GM12872 (cell line): Measurements from ENCODE around the gene LRP1B.

Source experiments
- TF ChIP-seq, protein P1 (sequence below): IDR thresholded peaks from 3 replicates; pipeline ENCODE4 v1.5.1; 2011; ENCODE audit warnings: low read depth, mild to moderate bottlenecking, low read length, moderate library complexity; ENCODE audit not compliant: insufficient read depth

LRP1B gene

DNA sequence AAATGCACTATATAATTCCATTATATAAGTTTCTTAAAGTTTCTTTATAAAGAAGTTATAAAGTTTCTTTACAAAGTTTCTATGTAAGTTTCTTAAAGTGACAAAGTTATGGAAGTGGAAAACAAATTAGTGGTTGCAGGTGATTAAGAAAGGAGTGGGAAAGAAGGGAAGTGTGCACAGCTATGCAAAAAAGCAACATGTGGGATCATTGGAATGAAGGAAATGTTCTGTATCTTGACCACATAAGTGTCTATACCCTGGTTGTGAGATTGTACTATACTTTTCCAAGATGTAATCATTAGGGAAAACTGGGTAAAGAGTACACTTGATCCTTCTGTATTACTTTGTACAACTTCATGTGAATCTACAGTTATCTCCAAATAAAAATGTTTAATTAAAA, 1541.1 kb downstream of the LRP1B start:
- TF ChIP-seq, protein P1, sequence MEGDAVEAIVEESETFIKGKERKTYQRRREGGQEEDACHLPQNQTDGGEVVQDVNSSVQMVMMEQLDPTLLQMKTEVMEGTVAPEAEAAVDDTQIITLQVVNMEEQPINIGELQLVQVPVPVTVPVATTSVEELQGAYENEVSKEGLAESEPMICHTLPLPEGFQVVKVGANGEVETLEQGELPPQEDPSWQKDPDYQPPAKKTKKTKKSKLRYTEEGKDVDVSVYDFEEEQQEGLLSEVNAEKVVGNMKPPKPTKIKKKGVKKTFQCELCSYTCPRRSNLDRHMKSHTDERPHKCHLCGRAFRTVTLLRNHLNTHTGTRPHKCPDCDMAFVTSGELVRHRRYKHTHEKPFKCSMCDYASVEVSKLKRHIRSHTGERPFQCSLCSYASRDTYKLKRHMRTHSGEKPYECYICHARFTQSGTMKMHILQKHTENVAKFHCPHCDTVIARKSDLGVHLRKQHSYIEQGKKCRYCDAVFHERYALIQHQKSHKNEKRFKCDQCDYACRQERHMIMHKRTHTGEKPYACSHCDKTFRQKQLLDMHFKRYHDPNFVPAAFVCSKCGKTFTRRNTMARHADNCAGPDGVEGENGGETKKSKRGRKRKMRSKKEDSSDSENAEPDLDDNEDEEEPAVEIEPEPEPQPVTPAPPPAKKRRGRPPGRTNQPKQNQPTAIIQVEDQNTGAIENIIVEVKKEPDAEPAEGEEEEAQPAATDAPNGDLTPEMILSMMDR: no peak

DNA sequence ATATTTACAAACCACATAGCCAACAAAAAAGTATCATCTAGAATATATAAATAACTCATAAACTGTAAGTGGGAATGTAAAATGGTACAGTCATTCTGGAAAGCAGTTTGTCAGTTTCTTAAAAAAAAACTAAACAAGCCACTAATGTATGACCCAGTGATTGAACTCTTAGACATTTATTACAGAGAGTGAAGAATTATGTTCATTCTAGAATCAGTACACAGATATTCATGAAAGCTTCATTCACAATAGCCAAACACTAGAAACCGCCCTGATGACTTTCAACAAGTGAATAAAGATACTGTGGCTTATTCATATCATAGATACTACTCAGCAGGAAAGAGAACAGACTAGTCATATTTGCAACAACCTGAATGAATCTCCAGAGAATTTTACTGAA, 1541.5 kb downstream of the LRP1B start:
- TF ChIP-seq, protein P1: no peak

DNA sequence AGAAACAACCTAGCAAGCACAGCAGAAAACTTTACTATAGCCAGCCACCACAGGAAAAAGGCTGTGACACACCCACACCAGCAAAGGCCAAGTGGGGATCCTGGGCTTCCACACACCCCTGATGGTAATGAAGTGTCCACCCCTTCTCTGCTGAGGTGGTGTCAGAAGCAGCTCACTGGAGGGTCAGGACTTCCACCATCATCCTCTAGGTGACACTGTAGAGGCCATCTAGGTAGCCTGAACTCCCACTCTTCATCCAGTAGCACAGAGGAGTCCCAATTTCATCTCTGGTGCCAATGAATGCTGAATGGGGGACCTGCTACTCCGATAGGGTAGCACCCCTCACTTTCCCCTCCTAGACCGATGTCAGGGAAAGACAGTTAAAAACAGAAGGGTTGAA, 1544.4 kb downstream of the LRP1B start:
- TF ChIP-seq, protein P1: peak; percentile 90

DNA sequence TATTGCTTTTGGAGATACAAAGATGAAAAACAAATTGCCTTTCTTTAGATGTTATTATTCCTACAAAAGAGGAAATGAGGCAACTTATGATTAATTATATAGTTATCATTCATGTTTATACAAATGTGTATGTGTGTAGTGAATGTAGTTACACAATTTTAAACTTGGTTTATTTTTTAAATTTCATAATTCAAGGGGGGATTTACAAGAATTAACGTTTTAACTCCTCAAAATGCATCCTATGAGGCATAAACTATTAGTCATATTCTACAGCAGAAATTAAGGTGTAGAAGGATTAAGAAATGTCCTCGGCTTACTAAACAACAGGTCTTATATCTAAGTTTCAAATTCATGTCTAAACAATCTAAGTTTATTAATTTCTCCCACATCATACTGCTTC, 1545.8 kb downstream of the LRP1B start:
- TF ChIP-seq, protein P1: no peak

DNA sequence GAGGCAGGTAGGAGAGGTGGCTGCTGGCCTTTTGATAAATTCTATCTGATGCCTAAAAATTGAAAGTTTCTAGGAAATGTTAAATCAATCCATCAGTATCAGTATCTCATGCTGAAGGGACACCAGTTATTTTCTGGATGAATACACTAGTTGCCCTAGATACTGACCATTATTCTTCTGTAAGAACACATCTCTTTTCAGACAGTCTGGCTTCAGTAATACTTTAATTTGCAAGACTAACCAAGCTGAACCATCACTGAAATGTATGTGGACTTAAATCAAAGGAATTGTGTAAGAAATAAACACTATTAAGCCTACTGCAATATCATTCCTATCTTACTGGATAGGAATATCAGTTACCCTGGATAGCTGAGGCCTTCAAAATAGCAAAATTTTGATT, 1546.3 kb downstream of the LRP1B start:
- TF ChIP-seq, protein P1: no peak

DNA sequence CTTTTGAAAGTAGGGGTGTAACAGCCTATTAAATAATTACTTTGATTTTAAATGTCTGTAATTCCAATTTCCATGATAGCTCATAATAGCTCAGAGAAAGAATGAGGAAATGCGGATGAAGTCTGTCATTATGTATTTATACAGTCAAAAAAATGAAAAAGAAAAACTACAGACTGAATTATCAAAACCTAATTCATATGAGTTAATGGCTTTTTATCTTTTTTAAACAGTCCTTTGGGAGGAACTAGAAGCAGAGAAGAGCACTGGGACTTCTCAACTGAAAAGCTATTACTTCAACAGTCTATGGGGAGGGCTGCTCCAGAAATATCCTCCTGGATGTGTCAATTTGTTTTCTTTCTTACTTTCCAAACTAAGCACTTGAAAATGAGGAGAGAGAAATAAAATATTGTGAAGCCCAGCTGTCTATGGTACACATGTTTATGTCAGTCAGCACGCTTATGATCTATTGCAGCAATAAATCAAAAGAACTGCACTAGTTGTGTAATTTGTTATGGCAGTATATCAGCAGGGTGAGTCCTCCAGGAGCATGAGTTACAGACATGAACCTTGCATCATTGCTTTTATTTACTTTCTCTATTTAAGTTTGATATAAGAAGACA, 1550.2 kb downstream of the LRP1B start:
- TF ChIP-seq, protein P1: no peak

DNA sequence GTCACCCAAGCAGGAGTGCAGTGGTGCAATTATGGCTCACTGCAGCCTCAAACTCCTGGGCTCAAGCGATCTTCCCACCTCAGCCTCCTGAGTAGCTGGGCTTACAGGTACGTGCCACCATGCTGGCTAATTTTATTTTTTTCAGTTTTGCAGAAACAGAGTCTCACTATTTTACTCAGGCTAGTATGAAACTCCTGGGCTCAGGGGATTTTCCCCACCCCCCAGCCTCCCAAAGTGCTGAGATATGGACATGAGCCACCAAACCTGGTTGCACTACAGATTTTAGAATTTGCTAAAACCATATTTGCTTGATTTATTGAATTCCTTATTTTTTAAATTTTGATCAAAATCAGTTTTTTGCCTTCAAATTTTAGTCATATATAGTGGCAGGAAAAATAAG, 1553.4 kb downstream of the LRP1B start:
- TF ChIP-seq, protein P1: no peak
